Sciatic nerve (tissue), 2 donors: ENCODE data around the gene DNTT. TPM values are rescaled to one million over a fixed set of nuclear protein-coding genes. Genes with fewer than 3 reads are reported as not detected.
"Not testable (repeated sequence)": the region's sequence is repeated elsewhere in the genome, so short reads cannot be mapped to it uniquely, and the experiment has no call there.

Experiments
- ATAC-seq: fragments of 200-7000 bp; cut with Tn5 transposase; one replicate; pipeline ENCODE4 v1.9.1; 2020; ENCODE audit warnings: mild to moderate bottlenecking, moderate library complexity
- DNase-seq: peaks from one replicate; pipeline ENCODE4 v3.0.0-alpha.2; 2020; ENCODE audit warnings: low spot score
- intact Hi-C: fragments of 100-400 bp; cut with DNase I; formaldehyde crosslinking; loops from one replicate; pipeline ENCODE4 v1.14.2; 2022
- total RNA-seq: library from RNA; stranded (reverse); fragmentation: NEBNext Ultra II Directional; extraction: Animal tissue kit (Norgen Biotek cat#: 25700); gene quantifications from one replicate; pipeline ENCODE4 v1.2.1, GENCODE V29; 2021
- donor health status: DM: no; HTN: no; CAD: no.
- donor health status: DM: no; HTN: no; CAD: no.

Gene DNTT
- total RNA-seq, 1 donor from 2014 or later = not detected

GRCh38 chr10:96298362-96298761 lies 5.9 kb upstream of the DNTT start:
- ATAC-seq (no peak), DNase-seq (no peak)
- intact Hi-C loops = no loop called here

- ATAC-seq (no peak), DNase-seq (no peak)
- intact Hi-C loops = no loop called here
These were observed 4.9 kb upstream of the DNTT start for GRCh38 chr10:96299383-96299782.

GRCh38 chr10:96301616-96302015 lies 2.6 kb upstream of the DNTT start:
- DNase-seq (no peak), ATAC-seq (no peak)
- intact Hi-C loops = no loop called here

GRCh38 chr10:96305019-96305418 lies 785 bp downstream of the DNTT start:
- DNase-seq (no peak), ATAC-seq (no peak)
- intact Hi-C loops = no loop called here

GRCh38 chr10:96306516-96306915 lies 2.3 kb downstream of the DNTT start:
- intact Hi-C loops = no loop called here
- peak; percentile 71 for ATAC-seq
- DNase-seq = peak; percentile 70

- ATAC-seq, intact Hi-C loops, DNase-seq: not testable (repeated sequence)
These were observed 4.6 kb downstream of the DNTT start for GRCh38 chr10:96308854-96309253.

- intact Hi-C loops = no loop called here
- no peak for DNase-seq
- no peak for ATAC-seq
These were observed 5.5 kb downstream of the DNTT start for GRCh38 chr10:96309628-96310320.

- ATAC-seq = no peak
- intact Hi-C loops = no loop called here
- DNase-seq = no peak
These were observed 6.1 kb downstream of the DNTT start for GRCh38 chr10:96310321-96310669.

- ATAC-seq (no peak), DNase-seq (no peak)
- intact Hi-C loops = no loop called here
These were observed 7.0 kb downstream of the DNTT start for GRCh38 chr10:96311180-96311715.

GRCh38 chr10:96313344-96313743 lies 9.1 kb downstream of the DNTT start:
- intact Hi-C loops = no loop called here
- ATAC-seq = no peak
- no peak for DNase-seq

GRCh38 chr10:96317067-96317833 lies 13.0 kb downstream of the DNTT start:
- ATAC-seq (no peak), DNase-seq (no peak)
- intact Hi-C loops = no loop called here

- no peak for ATAC-seq
- intact Hi-C loops = no loop called here
- DNase-seq = no peak
These were observed 15.7 kb downstream of the DNTT start for GRCh38 chr10:96319754-96320474.

- no peak for ATAC-seq
- no peak for DNase-seq
- intact Hi-C loops = no loop called here
These were observed 17.6 kb downstream of the DNTT start for GRCh38 chr10:96321822-96322221.

- intact Hi-C loops = no loop called here
- DNase-seq = no peak
- no peak for ATAC-seq
These were observed 18.0 kb downstream of the DNTT start for GRCh38 chr10:96322275-96322674.

- DNase-seq (no peak), ATAC-seq (no peak)
- intact Hi-C loops = no loop called here
These were observed 20.2 kb downstream of the DNTT start for GRCh38 chr10:96324447-96324846.

- DNase-seq (no peak), ATAC-seq (no peak)
- intact Hi-C loops = no loop called here
These were observed 21.6 kb downstream of the DNTT start for GRCh38 chr10:96325719-96326373.

GRCh38 chr10:96327462-96327861 lies 23.2 kb downstream of the DNTT start:
- intact Hi-C loops = no loop called here
- no peak for DNase-seq
- no peak for ATAC-seq

- DNase-seq (no peak), ATAC-seq (no peak)
- intact Hi-C loops = no loop called here
These were observed 28.9 kb downstream of the DNTT start for GRCh38 chr10:96333101-96333500.
